ENCODE results near the gene ZRANB2.

The ZRANB2 gene

DNA sequence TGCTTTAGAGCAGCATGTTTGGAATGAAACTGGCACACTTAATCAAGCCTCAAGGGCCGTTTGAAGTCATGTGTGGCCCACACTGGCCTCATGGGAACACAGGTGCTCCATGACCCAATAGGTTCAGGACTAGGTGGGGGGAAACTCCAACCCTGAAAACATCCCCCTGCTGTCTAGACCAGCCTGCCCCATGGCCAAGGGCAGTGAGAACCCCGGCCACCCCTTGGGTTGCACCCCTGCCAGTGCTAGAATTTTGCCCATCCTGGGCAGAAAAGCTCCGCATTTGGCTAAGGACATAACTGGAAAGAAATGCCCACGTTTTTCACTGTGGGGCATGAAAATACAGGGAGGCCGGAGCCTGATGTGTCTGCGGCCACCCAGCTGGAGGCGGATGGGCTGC, 27.1 kb downstream of the ZRANB2 start:
- CTCF ChIA-PET, result interaction anchor here (1.1 kb wide), 1 partner anchor 368 kb away, joined by 3 read pairs; no protein-coding TSS in a partner anchor
- POLR2A ChIA-PET, result no interaction called here

GRCh38 chr1:71053146-71053545, 27.7 kb downstream of the ZRANB2 start:
- DNase-seq (ENCODE audit: extremely low spot score), result no peak
- TF ChIP-seq, protein P1, sequence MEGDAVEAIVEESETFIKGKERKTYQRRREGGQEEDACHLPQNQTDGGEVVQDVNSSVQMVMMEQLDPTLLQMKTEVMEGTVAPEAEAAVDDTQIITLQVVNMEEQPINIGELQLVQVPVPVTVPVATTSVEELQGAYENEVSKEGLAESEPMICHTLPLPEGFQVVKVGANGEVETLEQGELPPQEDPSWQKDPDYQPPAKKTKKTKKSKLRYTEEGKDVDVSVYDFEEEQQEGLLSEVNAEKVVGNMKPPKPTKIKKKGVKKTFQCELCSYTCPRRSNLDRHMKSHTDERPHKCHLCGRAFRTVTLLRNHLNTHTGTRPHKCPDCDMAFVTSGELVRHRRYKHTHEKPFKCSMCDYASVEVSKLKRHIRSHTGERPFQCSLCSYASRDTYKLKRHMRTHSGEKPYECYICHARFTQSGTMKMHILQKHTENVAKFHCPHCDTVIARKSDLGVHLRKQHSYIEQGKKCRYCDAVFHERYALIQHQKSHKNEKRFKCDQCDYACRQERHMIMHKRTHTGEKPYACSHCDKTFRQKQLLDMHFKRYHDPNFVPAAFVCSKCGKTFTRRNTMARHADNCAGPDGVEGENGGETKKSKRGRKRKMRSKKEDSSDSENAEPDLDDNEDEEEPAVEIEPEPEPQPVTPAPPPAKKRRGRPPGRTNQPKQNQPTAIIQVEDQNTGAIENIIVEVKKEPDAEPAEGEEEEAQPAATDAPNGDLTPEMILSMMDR (IDR thresholded peaks at IDR 0.05; ENCODE audit: control extremely low read depth, extremely low read depth, low read depth, missing control alignments), result no peak
- POLR2A ChIA-PET, result no interaction called here
- CTCF ChIA-PET, result interaction anchor here (1.1 kb wide), 1 partner anchor 368 kb away, joined by 3 read pairs; no protein-coding TSS in a partner anchor

More for the DNA sequence above, 27.1 kb downstream of the ZRANB2 start:
- DNase-seq (ENCODE audit: extremely low spot score), result no peak
- TF ChIP-seq, protein P1 (IDR thresholded peaks at IDR 0.05; ENCODE audit: control extremely low read depth, extremely low read depth, low read depth, missing control alignments), result no peak

DNA sequence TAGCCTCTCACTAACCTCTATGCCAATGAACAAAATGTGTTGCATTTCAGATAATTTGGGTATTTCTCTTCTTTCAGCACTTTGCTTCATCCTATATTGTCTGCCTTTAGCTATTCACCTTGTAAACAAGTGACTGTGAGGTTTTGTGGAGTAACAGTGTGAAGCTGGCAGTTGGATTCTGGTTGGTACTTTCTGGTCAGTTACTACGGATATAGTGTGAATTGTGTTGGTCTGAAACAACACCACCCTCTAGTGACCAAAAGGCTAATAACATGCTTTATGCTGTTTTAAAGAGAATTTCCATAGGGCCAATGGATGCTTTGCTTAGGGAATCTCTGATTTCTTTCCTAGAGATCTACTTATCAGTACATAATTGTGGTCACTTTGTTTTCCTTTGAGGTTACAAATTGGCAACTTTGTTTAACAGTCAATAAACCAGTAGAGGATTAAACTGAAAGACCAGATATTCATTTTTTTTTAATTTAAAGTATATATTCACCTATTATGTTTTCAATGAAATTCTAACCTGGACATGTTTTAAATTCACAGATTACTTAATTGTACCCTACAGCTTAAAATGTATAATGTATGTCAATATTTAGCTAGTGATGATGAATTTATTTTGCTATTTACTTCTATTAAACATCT, 30.8 kb downstream of the ZRANB2 start:
- CTCF ChIA-PET, result interaction anchor here (0.7 to 3.1 kb wide), 16 partner anchors 8 to 525 kb away, joined by 3 to 36 read pairs (median 4); partner anchors contain the start of gene ZRANB2
- TF ChIP-seq, protein P1 (IDR thresholded peaks at IDR 0.05; ENCODE audit: control extremely low read depth, extremely low read depth, low read depth, missing control alignments), result peak; percentile 70
- DNase-seq (ENCODE audit: extremely low spot score), result peak; percentile 55
- POLR2A ChIA-PET, result no interaction called here

GRCh38 chr1:71047635-71048607, 32.9 kb downstream of the ZRANB2 start, which contains the start of gene PTGER3:
TSS of gene PTGER3 (minus strand) at chr1:71047816. CDS start at chr1:71047577, 239 bp downstream.
- CTCF ChIA-PET, result interaction anchor here (1.1 kb wide), 1 partner anchor 362 kb away, joined by 3 read pairs; no protein-coding TSS in a partner anchor
- POLR2A ChIA-PET, result no interaction called here
- peak; percentile 35 for DNase-seq (ENCODE audit: extremely low spot score)
- TF ChIP-seq, protein P1 (IDR thresholded peaks at IDR 0.05; ENCODE audit: control extremely low read depth, extremely low read depth, low read depth, missing control alignments), result no peak

DNA sequence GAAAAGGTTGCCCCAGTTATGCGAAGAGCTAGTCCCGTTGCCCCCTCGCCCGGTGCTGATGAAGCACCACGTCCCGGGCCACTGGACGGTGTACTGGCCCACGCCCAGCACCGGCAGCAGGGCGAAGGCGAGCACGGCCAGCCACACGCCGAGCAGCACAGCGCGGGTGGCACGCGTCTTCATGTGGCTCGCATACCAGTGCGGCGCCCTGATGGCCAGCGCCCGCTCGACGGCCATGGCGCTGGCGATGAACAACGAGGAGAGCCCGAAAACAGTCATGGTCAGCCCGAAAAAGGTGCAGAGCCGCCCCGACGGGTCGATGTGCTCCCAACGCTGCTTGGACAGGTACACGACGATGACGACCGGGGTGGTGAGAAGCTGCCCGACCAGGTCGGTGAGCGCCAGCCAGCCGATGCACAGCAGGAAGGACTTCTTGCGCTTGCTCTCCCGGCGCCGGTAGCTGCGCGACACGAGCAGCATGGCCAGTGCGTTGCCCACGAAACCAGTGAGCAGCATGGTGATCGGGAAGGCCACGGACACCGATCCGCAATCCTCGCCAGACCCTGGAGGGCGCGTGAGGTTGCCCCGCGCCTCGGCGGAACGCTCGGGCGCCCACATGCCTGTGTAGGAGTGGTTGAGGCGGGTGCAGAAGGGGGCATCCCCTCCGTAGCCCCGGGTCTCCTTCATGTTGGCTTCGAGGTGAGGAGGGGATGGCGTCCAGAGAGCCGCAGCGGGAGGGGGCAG, 33.8 kb downstream of the ZRANB2 start:
- TF ChIP-seq, protein P1 (IDR thresholded peaks at IDR 0.05; ENCODE audit: control extremely low read depth, extremely low read depth, low read depth, missing control alignments), result no peak
- CTCF ChIA-PET, result interaction anchor here (1.0 to 1.2 kb wide), 4 partner anchors 14 to 361 kb away, joined by 3 to 4 read pairs (median 3); no protein-coding TSS in a partner anchor
- peak; percentile 26 for DNase-seq (ENCODE audit: extremely low spot score)
- POLR2A ChIA-PET, result no interaction called here

All from GM10248 (cell line).